Measurements from ENCODE around the gene ANKS1B.

- TF ChIP-seq CTCF (IDR thresholded peaks at IDR 0.05 in 2 of 3, conservative IDR thresholded peaks at IDR 0.05 in 1 of 3; ENCODE audit: borderline replicate concordance in 1 of 3, insufficient read depth in 1 of 3, low read depth in 2 of 3, low read length in 2 of 3) = no peak
- no peak for TF ChIP-seq SRF (IDR thresholded peaks at IDR 0.05; ENCODE audit: low read depth)
- no peak for TF ChIP-seq POLR2AphosphoS5 (IDR thresholded peaks at IDR 0.05; ENCODE audit: low read depth, low read length)
- TF ChIP-seq POLR2A (IDR thresholded peaks at IDR 0.05; ENCODE audit: borderline replicate concordance, extremely low read depth, insufficient read depth, insufficient read length) = no peak
- TF ChIP-seq REST (IDR thresholded peaks at IDR 0.05; ENCODE audit: low read depth) = no peak
- no peak for TF ChIP-seq JUND (IDR thresholded peaks at IDR 0.05)
Measured at GRCh38 chr12:98771811-98772752, 1212.7 kb downstream of the ANKS1B start.

Data from HCT116 (cell line).